ENCODE measurements around the gene ODAD2.
"Not testable (repeated sequence)": the region's sequence is repeated elsewhere in the genome, so short reads cannot be mapped to it uniquely, and the experiment has no call there.

Gene ODAD2

GRCh38 chr10:27997865-27998177, 1.1 kb downstream of the ODAD2 start:
- Histone ChIP-seq H3K4me3 (replicated peaks; ENCODE audit: insufficient read depth, low read length) (no peak overlapping the region), H3K27me3 (ENCODE audit: insufficient read depth, poor library complexity, severe bottlenecking) (peaks cover 19% of the 10 kb centered on the region), H3K27ac (replicated peaks) (no peak overlapping the region)
- TF ChIP-seq POLR2AphosphoS5 (IDR thresholded peaks at IDR 0.05; ENCODE audit: low read depth), result no peak
- no peak for TF ChIP-seq GABPA (IDR thresholded peaks at IDR 0.05; ENCODE audit: low read depth)
- TF ChIP-seq CTCF (IDR thresholded peaks at IDR 0.05; ENCODE audit: insufficient read depth, low read length), result no peak
- TF ChIP-seq SPI1 (IDR thresholded peaks at IDR 0.05; ENCODE audit: borderline replicate concordance, low read depth), result no peak
- no peak for TF ChIP-seq REST (IDR thresholded peaks at IDR 0.05; ENCODE audit: insufficient replicate concordance, low read depth)
- DNase-seq (ENCODE audit: low read depth in 1 of 2, low spot score in 1 of 2), result no peak

GRCh38 chr10:27995311-27995710, 3.6 kb downstream of the ODAD2 start:
- Histone ChIP-seq H3K4me3 (replicated peaks; ENCODE audit: insufficient read depth, low read length) (no peak overlapping the region), H3K27me3 (ENCODE audit: insufficient read depth, poor library complexity, severe bottlenecking) (peaks cover 19% of the 10 kb centered on the region), H3K27ac (replicated peaks) (no peak overlapping the region)
- TF ChIP-seq SPI1 (IDR thresholded peaks at IDR 0.05; ENCODE audit: borderline replicate concordance, low read depth), result no peak
- TF ChIP-seq REST (IDR thresholded peaks at IDR 0.05; ENCODE audit: insufficient replicate concordance, low read depth), result no peak
- no peak for DNase-seq (ENCODE audit: low read depth in 1 of 2, low spot score in 1 of 2)

GRCh38 chr10:27989357-27989756, 9.5 kb downstream of the ODAD2 start:
- not testable (repeated sequence) for DNase-seq (ENCODE audit: low read depth in 1 of 2, low spot score in 1 of 2); H3K4me3 ChIP-seq (replicated peaks; ENCODE audit: insufficient read depth, low read length); H3K27me3 ChIP-seq (ENCODE audit: insufficient read depth, poor library complexity, severe bottlenecking); H3K27ac ChIP-seq (replicated peaks)

GRCh38 chr10:27986821-27987220, 12.1 kb downstream of the ODAD2 start:
- DNase-seq (ENCODE audit: low read depth in 1 of 2, low spot score in 1 of 2), result no peak
- Histone ChIP-seq H3K4me3 (replicated peaks; ENCODE audit: insufficient read depth, low read length) (no peak overlapping the region), H3K27me3 (ENCODE audit: insufficient read depth, poor library complexity, severe bottlenecking) (no peaks in the 10 kb centered on the region), H3K27ac (replicated peaks) (no peak overlapping the region)
- TF ChIP-seq GABPA (IDR thresholded peaks at IDR 0.05; ENCODE audit: low read depth) (no peak), REST (IDR thresholded peaks at IDR 0.05; ENCODE audit: insufficient replicate concordance, low read depth) (no peak), POLR2AphosphoS5 (IDR thresholded peaks at IDR 0.05; ENCODE audit: low read depth) (no peak), SPI1 (IDR thresholded peaks at IDR 0.05; ENCODE audit: borderline replicate concordance, low read depth) (no peak), CTCF (IDR thresholded peaks at IDR 0.05; ENCODE audit: insufficient read depth, low read length) (no peak)
